Right forelimb (tissue), 1 donor: ENCODE results near the gene LRRK1.

Experiments
- DNase-seq: peaks from one replicate; pipeline ENCODE4 v3.0.0-alpha.2; 2018

LRRK1 gene

GRCh38 chr15:101025896-101026631, 106.9 kb downstream of the LRRK1 start:
- peak; percentile 11 for DNase-seq

GRCh38 chr15:101026656-101027272, 107.6 kb downstream of the LRRK1 start:
- peak; percentile 11 for DNase-seq

DNA sequence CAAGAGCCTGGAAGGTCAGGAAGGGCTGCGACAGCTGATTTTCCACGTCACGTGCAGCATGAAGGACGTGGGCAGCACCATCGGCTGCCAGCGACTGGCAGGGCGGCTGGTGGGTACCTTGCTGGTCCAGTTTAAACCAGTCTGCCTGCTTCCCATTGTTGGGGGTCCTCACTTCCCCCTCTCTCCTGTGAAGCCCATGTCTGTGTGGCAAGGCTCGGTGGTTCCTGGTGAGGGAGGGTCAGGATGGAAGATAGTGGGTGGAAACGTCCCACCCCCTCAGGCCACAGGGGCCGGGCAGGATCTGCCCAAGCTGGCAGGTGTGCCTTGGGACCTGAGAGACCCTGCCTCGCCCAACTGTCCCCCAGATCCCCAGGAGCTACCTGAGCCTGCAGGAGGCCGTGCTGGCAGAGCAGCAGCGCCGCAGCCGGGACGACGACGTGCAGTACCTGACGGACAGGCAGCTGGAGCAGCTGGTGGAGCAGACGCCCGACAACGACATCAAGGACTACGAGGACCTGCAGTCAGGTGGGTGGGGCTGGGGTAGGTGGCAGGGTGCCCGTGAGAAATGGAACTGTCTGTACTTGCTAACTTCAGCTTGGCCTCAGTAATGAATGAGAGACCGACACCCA, 108.2 kb downstream of the LRRK1 start:
- peak; percentile 30 for DNase-seq

GRCh38 chr15:101027920-101028319, 108.8 kb downstream of the LRRK1 start:
- DNase-seq, result peak; percentile 30

DNA sequence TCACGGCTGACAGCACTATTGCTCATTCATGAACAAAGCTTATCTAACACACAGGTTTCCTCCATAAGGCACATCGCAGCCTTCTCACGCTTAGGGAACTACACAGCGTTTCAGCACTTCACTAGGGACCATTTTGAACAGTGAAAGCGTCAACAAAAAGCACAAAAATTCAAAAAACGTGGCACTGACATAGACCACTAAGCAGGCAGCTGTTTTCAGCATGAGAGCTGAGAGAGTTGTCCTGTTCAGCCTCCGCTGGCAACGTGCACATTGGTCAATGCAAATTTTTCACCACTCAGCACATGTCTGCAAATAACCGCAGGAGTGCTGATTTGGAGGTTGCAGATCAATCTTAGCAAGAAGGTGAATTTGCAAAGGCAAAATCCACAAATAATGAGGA, 109.2 kb downstream of the LRRK1 start:
- peak; percentile 20 for DNase-seq

GRCh38 chr15:101028772-101029438, 109.7 kb downstream of the LRRK1 start:
- DNase-seq, result peak; percentile 26

- peak; percentile 27 for DNase-seq
These were observed 111.0 kb downstream of the LRRK1 start for GRCh38 chr15:101029971-101030661.

DNA sequence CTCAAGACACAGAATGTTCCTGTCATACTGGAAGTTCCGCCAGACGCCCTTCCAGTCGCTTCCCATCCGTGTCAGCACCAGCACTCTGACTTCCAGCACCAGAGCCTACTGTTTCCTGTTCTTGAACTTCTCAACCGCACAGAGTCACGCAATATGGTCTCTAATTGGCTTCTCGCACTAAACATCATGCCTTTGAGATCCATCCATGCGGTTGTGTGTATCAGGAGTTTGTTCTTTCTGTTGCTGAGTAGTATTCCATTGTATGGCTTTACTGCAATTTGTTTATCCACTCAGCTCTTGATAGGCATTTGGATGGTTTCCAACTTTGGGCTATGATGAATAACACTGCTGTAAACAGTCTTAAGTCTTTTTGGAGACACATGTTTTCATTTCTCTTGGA, 112.1 kb downstream of the LRRK1 start:
- DNase-seq, result peak; percentile 34

DNA sequence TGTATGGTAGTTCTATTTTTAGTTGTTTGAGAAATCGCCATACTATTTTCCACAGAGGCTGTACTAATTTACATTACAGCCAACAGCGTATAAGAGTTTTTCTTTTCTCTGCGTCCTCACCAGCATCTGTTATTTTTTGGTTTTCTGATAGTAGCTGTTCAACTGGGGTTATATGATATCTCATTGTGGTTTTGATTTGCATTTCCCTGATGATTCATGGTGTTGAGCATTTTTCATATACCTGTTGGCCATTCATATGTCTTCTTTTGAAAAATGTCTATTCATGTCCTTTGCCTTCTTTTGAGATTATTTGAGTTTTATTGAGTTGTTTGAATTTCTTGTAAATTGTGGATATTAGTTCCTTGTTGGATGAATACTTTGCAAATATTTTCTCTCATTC, 114.6 kb downstream of the LRRK1 start:
- no peak for DNase-seq

- no peak for DNase-seq
These were observed 116.5 kb downstream of the LRRK1 start for GRCh38 chr15:101035611-101036010.

GRCh38 chr15:101036189-101036588, 117.0 kb downstream of the LRRK1 start:
- no peak for DNase-seq

GRCh38 chr15:101037090-101037830, 118.1 kb downstream of the LRRK1 start:
- peak; percentile 17 for DNase-seq

DNA sequence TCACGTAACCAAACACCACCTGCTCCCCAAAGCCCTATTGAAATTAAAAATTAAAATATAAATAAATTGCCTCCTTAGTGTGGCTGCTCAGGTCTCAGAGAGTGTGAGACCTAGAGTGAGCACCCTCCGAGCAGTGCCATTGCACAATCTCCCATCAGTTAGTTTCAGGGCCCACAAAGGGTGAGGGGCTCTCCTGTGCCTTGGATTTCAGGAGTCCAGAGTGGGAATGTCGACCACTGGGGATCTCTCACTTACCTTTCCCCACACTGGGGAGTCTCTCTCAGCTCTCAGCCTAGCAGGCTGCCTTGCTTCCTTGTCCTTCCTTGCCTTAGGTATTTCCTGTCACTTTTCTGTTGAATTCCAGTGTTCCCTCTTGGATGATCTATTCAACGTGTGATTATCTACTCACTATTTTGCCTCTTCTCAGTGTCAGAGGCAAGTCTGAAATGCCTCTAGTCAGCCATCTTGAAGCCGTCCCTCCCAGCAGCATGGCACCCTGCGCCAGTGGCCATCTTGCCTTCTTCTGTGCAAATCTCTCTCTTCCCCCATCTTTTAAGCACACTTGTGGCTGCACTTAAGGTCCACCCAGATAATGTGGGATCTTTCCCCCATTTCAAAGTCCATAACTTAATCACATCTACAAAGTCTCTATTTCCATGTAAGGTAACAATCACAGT, 119.3 kb downstream of the LRRK1 start:
- DNase-seq, result peak; percentile 15

- DNase-seq, result no peak
These were observed 120.3 kb downstream of the LRRK1 start for GRCh38 chr15:101039461-101039860.

DNA sequence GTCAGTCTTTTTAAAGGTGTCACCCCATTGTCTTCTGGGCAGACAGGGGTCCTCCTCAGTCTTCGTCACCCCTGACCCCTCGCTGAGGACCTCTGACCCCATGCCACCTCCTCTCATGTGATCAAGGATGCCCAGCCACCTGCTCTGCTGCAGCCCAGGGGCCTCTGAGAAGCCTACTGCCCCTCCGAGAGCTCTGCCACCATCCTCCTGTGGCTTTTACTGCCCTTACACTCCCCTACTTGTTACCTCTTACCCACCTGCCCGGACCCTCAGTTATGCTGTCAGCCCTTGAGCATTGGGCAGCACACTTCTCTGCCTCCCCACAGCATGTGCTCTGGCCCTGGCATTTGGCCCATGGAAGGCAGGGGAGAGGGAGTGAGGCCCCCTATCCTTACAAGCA, 123.2 kb downstream of the LRRK1 start:
- peak; percentile 18 for DNase-seq

GRCh38 chr15:101043011-101043410, 123.9 kb downstream of the LRRK1 start:
- peak; percentile 11 for DNase-seq

DNA sequence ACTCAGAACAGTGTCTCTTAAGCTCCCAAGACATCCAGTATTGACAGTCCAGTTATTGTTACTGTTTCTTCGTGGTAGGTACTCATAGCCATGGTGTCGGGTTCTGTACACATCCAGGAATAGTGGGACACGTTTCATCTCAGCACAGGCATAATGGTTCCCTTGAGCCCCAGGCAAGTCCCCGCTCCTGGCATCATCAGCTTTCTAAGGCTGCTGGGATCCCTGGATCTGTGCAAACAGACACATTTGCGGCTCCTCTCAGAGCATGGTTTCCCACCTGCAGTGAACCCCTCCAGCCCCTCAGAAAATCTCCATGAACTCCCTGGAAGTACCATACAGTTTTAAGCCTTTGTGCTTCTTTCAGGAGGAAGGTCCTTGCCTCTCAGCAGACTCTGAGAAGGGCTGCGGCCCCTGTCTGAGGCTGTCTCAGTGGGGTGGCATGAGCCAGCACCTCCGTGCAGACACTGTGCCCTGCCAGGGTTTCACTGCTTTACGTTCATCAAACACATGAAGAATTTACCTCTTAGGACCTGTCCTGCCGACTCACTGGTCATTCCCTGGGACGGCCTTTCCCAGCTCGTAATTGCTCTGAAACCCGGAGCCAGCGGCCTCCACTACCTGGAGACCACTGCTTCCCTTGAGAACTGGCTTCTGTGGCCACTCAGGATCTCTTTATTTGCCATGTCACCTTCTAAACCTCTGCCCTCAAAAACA, 124.9 kb downstream of the LRRK1 start:
- peak; percentile 22 for DNase-seq

- DNase-seq, result peak; percentile 18
These were observed 125.6 kb downstream of the LRRK1 start for GRCh38 chr15:101044625-101045235.

GRCh38 chr15:101045236-101045646, 126.1 kb downstream of the LRRK1 start:
- DNase-seq, result peak; percentile 30
